Effector CD8-positive, alpha-beta T cell (primary cell): Measurements from ENCODE around the gene HHIPL1.

Experiments
- DNase-seq: peaks from one replicate; lab custom pipeline; 2025; lab: John Stamatoyannopoulos, UW

HHIPL1 gene

GRCh38 chr14:99611646-99612045, 33.3 kb upstream of the HHIPL1 start:
- no peak for DNase-seq

DNA sequence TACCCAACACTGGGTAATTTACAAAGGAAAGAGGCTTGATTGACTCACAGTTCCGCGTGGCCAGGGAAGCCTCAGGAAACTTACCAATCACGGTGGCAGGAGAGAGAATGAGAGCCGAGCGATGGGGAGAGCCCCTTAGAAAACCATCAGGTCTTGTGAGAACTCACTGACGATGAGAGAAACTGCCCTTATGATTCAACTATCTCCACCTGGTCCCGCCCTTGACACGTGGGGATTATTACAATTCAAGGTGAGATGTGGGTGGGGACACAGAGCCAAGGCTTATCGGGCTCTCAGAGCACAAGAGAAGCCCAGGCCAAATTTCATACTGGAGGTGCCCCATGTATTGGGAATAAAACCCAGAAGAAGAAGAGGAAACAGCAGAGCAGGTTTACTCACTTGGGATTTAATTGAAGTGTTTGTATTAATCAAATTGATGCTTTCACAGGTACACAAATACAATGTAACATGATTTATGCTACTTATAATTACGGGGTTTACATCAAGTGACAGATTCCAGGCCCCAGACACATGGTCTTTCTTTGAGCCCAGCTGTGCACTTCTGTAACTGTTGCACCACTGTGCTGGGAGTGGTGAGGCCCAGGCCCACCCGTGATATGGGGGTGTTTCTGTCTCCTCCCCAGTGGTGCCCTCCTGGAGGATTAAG, 32.7 kb upstream of the HHIPL1 start:
- DNase-seq = no peak

GRCh38 chr14:99612738-99613330, 32.1 kb upstream of the HHIPL1 start:
- DNase-seq = no peak

- DNase-seq = no peak
Measured at GRCh38 chr14:99615497-99616157, 29.3 kb upstream of the HHIPL1 start.

DNA sequence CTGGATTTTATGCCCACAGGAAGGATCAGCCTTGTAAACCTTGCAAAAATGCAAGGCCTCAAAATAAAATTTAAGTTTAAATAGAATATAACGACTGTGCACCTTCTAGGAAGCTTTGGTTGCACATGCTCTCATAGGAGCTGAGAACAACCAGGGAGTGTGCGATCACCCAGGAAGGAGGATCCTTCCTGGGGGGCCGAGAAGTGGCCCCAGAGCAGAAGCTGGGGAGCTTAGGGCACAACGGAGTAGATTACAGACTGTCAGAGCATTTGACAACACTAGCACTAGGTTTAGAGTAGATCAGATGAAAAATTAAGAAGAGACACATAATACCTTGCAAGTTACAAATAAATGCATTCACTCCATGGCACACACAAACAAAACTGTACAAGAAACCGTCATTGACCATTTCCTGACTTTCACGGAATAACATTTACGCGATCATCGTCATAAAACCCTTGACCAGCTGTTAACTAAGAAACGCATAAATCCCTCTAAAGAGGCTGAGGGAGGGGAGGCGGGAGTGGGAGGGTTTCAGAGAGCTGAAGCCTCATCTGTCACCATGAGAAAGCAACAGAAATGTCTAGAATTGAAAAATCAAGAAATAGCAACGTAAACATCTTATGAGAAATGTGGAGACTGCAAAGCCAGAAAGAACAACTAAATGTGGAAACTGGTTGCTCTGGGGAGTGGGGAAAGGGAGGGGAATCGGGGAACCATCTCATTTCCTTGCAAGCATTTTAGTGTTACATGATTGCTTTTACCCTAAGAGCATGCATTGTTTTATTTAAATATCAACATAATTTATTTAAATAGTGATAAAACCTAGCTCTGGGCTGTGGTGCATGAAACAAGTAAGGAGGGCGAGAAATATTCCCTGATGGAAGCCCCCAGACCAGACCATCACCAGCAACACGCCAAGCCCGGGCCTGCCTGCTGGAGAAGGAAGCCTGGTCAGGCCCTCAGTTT, 27.8 kb upstream of the HHIPL1 start:
- DNase-seq = no peak

DNA sequence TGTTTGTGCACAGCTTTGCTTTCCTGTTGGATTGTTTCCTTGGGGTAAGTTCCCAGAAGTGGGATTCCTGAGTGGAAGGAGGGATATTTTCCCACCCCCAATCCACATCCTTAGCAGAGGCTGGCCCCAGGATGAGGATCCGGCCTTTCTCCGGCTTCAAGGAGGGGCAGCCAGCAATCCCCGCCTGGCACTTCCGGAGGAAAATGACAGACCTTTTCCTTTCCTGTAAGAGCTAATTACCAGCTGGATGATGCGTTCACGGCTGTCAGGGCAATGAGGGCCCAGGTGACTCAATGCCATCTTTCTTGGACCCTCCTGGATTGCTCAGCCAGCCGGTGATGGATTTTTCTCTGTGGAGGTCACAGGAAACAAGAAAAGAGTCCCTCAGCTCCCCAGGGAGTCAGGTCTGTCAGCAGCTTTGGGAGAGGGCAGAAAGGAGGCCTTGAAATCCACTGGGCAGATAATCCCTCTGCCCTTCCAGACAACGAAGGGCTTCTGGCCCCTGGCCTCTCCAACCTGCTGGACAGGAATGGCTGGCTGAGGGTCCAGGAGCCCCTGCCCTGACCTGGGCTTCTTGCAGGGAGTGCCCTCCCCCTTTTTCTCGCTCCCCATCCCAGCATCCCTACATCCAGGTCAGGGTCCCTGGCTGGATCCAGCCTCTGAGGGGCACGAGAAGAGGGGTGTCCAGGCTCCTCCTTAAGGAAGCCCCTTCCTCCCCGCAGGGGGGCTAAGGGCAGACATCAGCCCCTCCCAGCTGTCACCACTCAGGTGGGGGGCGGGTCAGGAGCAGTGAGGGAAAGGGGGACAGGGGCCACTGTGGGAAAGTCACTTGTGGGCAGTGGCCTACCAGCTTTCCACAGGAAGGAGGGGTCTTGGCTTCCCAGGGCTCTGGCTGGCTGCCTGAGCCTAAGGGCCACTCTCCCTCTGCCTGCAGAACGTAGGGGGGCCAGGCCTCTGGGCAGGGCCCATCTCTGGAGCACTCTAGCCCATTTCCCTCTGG, 24.8 kb upstream of the HHIPL1 start:
- DNase-seq = no peak

GRCh38 chr14:99621948-99622347, 23.0 kb upstream of the HHIPL1 start:
- DNase-seq = no peak

- DNase-seq = no peak
Measured at GRCh38 chr14:99624024-99624423, 20.9 kb upstream of the HHIPL1 start.

- DNase-seq = no peak
Measured at GRCh38 chr14:99624971-99625370, 20.0 kb upstream of the HHIPL1 start.

DNA sequence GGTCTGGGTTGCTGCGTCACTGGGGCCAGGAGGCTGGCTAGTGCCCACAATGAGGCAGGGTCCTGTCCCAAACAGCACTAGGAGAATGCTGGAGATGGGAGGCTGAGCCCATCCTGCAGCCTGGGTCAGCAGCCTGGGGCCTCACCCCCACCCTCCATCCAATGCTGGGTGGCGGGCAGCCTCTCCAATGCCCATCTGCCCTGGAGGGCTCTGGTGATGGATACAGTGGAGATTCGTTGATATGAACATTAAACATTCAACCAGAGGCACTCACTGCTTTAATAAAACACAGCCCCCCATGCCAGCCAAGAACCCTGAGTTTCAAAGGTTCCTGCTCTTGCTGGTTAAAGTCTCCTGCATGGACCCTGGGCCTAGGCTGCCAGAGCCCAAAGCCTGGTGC, 19.5 kb upstream of the HHIPL1 start:
- no peak for DNase-seq

DNA sequence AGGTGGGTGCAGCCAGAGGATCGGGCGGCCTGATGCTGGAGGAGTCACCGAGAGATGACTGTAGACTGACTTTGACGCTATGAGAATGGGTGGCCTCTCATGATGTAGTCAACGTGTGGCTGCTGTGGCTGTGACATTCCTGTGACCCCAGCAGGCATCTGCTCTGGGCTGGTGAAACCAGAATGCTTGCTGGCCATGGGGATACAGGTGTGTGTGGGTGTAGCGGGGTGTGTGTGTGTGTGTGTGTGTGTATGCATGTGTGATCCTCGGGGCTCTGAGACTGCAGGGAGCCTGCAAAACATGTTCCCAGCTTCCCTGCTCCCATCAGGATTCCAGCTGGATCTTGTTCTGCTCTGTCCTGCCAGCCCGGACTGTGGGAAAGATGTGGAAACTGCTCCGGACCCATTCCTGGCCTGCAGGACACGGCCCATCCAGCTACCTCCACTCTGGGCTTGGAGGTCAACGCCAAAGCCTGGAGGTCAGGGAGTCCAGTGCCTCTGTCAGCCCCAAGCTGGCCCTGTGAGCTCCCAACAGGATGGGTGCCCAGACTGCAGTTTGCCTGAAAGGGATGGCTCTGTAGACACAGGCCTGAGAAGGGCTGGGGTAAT, 18.8 kb upstream of the HHIPL1 start:
- no peak for DNase-seq

DNA sequence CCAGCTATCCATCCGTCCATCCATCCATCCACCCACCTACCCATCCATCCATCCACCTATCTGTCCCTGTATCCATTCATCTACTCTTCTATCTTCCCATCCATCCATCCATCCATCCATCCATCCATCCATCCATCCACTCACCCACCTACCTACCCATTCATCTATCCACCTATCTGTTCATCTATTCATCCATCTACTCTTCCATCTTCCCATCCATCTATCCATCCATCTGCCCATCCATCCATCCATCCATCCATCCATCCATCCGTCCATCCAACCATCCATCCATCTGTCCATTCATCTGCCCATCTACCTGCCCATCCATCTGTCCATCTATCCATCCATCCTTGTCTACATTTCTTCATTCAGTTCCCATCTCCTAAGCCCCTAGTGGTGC, 17.8 kb upstream of the HHIPL1 start:
- DNase-seq = no peak

DNA sequence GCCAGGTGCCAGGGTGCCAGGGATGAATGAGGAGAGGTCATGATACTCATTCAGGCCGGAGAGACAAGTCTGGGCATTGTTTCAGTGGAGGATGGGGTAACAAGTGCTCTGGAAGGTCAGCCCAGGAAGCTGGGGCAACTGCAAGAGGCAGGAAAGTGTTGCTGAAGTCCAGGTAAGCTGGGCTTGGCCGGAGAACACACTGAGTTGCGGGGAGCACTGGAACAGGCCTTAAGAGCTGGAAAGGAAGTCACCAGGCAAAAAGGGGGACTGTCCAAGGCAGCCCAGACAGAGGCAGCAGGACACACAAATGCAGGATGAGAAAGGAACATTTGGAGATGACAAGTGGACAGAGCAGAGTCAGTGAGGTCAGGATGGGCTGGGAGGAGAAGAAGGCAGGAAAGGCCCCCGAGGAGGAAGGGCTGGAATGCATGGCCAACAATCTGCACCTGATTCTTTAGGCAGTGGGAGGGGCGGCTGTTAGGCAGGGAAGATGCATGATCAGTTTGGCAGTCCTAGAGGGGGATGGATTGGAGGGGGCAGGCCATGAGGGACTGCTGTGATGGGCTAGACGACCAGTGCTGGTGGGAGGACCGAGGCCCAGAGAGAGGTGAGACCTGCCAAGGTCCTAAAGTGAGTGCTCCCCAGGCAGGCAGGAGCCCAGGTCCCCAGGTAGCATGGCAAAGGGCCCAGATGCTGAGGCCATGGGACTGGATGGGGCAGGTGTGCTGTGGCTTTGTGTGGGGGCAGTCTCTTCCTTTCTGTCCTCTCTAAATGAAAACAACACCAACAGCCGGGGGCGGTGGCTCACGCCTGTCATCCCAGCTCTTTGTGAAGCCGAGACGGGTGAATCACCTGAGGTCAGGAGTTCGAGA, 17.2 kb upstream of the HHIPL1 start:
- no peak for DNase-seq

- DNase-seq = peak; percentile 23
Measured at GRCh38 chr14:99628887-99629618, 15.9 kb upstream of the HHIPL1 start.

GRCh38 chr14:99630202-99630601, 14.7 kb upstream of the HHIPL1 start:
- DNase-seq = no peak

GRCh38 chr14:99632410-99633035, 12.4 kb upstream of the HHIPL1 start:
- DNase-seq = no peak

DNA sequence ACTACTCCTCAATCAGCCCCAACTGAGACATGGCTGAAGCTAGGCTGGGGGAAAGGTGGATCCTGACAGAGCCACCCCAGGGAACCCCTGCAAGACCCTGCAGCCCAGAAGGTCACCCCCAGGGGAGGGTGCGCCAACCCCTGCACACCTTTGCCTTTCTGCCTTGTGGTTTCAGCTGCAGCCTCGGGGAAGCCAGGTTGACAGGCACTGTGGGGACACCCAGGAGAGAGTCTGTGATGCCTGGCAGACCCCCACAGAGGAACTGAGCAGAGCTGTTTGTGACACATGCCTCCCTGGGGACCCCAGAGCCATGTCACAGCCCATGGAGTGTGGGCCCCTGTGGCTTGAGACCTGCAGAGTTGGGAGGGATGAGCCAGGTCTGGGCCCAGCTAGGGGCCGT, 11.8 kb upstream of the HHIPL1 start:
- DNase-seq = no peak

- no peak for DNase-seq
Measured at GRCh38 chr14:99633918-99634317, 11.0 kb upstream of the HHIPL1 start.
